ENCODE data around the gene ELMO2.

ELMO2 gene

DNA sequence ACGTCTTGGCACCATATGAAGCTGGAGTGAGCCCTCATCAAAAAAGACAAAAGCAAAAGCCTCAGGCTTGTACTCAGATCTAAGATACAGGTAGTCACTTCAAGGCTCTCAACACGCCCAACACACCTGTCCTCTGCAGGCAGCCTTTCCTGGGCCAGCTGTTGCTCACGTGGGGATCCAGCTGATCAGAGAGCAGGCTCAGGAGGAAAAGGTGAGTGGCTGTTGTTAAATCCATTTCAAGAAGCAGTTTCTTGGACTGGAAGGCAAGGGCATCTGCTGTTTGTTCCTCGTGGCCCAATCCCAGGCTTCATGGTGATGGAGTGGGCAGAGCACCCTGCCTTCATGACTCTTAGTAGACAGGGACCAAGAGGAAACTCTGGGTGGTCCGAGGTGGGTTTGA lies 39.6 kb downstream of the ELMO2 start:
- Mint-ChIP-seq H3K27ac (no peak overlapping the region), H3K9me3 (no peaks in the 10 kb centered on the region), H3K4me1 (ENCODE audit: low read depth) (peaks cover 46% of the 10 kb centered on the region), H3K36me3 (ENCODE audit: low read depth) (peaks cover 56% of the 10 kb centered on the region), H3K4me3 (no peak overlapping the region), H3K27me3 (ENCODE audit: low read depth) (no peaks in the 10 kb centered on the region)

DNA sequence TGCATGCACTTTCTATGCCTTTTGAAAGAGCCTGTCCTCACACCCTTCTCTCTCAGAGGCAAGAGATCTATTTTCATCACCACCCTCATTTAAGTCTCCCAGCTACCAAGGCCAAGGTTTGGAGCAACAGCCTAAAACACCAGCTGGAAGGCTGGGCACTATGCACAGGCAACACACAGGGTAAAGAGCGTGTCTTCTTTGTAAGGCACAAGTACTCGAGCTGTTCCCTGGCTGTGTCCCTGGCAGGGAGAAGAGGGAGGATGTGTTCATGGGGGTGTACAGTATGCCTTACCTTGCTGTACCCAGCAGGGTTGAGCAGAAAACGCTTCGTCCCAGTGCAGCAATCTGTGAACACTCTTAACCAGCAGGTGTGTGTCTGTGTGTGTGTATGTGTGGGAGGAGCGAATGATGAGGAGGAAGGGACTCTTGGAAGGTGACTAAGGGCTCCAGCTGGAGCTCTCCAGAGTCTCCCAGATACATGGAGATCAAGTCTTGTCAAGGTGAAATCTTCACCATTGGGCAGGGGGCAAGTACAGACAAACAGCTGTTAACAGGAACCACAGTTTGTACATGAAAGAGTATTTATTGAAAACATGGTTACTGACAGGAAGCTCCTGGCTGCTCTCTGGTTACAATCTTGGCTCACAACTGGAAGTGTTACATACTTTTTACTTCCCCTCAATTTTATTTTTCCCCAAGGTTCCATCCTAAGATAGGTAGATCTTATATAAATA lies 40.8 kb downstream of the ELMO2 start:
- H3K36me3 Mint-ChIP-seq (ENCODE audit: low read depth) = peaks cover 52% of the 10 kb centered on the region
- H3K4me3 Mint-ChIP-seq = peak overlapping the region; percentile 29
- H3K4me1 Mint-ChIP-seq (ENCODE audit: low read depth) = peaks cover 56% of the 10 kb centered on the region
- H3K9me3 Mint-ChIP-seq = no peaks in the 10 kb centered on the region
- peak overlapping the region; percentile 79 for H3K27ac Mint-ChIP-seq
- H3K27me3 Mint-ChIP-seq (ENCODE audit: low read depth) = no peaks in the 10 kb centered on the region

DNA sequence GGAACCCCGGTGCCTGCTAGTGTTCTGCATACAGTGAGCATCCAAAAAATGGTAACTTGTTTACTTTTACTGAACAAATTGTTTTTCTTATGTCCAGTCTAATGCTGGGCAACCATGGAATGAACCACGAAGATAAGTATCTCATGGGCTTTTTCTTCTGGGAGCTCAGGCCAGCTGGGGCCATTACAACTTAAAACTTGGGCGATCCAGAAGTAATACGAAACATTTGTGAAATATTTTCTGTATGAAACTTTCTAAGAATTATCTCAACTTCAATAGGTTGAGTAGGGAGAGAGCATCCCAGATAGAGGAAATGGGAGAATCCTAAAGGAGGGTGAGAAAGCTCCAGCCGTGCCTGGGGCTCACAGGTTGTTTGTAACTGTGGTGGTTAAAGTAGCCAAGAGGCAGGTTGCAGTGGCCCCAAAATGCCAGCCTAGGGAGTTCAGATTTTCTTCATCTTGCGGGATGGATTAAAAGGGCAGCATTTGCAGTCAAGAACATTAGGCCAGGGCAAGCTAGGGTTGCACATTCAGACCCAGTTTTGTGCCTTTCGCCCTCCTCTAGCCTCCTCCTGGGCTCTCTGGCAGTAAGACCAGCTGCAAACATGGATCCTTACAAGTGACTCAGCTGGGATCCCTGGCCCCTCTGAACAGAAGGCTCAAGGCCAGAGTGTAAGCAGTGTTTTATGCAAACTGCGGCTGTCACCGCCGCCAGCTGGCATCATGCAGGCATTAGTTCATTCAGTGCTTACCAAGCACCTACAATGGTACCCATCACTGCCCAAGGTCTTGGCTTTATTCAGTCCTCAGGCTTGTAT lies 41.5 kb downstream of the ELMO2 start:
- H3K9me3 Mint-ChIP-seq = no peaks in the 10 kb centered on the region
- H3K4me3 Mint-ChIP-seq = peak overlapping the region; percentile 83
- peaks cover 45% of the 10 kb centered on the region for H3K36me3 Mint-ChIP-seq (ENCODE audit: low read depth)
- H3K4me1 Mint-ChIP-seq (ENCODE audit: low read depth) = peaks cover 56% of the 10 kb centered on the region
- no peaks in the 10 kb centered on the region for H3K27me3 Mint-ChIP-seq (ENCODE audit: low read depth)
- H3K27ac Mint-ChIP-seq = peak overlapping the region; percentile 79

GRCh38 chr20:46363874-46364669 lies 42.3 kb downstream of the ELMO2 start:
- Mint-ChIP-seq H3K27ac (peak overlapping the region; percentile 83), H3K9me3 (no peaks in the 10 kb centered on the region), H3K4me1 (ENCODE audit: low read depth) (peaks cover 60% of the 10 kb centered on the region), H3K4me3 (peak overlapping the region; percentile 83), H3K36me3 (ENCODE audit: low read depth) (peaks cover 38% of the 10 kb centered on the region), H3K27me3 (ENCODE audit: low read depth) (no peaks in the 10 kb centered on the region)

DNA sequence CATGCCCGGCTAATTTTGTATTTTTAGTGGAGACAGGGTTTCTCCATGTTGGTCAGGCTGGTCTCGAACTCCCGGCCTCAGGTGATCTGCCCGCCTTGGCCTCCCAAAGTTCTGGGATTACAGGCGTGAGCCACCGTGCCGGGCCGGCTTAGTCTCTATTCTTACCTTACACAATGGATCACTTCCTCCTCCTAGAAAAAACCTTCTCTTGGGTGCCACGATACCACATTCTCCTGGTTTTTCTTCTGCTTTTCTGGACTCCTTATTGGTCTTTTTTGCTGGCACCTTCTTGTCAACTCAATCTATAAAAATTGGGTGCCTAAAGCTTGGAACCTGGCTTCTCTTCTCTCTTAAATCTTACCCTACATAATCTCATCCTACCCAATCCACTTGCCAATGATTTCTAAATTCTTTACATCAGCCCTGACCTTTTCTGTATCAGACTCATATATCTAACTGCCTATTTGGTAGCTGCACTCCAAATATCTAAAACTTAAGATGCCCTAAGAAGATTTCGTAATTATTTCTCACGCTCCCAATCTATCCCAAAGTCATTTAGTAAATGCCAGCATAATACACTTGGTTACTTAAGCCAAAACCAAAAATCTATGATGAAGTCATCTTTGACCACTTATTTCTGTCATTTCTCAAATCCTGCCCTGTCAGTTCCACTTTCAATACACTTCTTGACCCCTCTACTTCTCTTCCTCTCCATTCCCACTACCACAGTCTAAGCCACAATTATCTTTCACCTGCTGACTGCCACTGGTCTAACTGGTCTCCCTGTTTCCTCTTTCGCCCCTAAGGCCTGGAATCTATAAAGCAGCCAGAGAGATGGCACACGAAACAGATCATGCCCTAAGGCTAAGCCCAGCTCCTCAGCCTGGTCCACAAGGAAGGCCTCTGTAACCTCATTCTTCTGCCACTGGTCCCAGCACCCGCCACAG lies 43.2 kb downstream of the ELMO2 start:
- no peaks in the 10 kb centered on the region for H3K27me3 Mint-ChIP-seq (ENCODE audit: low read depth)
- peak overlapping the region; percentile 83 for H3K4me3 Mint-ChIP-seq
- peaks cover 54% of the 10 kb centered on the region for H3K4me1 Mint-ChIP-seq (ENCODE audit: low read depth)
- peak overlapping the region; percentile 83 for H3K27ac Mint-ChIP-seq
- no peaks in the 10 kb centered on the region for H3K9me3 Mint-ChIP-seq
- H3K36me3 Mint-ChIP-seq (ENCODE audit: low read depth) = peaks cover 31% of the 10 kb centered on the region

GRCh38 chr20:46361811-46362210 lies 44.6 kb downstream of the ELMO2 start:
- Mint-ChIP-seq H3K36me3 (ENCODE audit: low read depth) (peaks cover 24% of the 10 kb centered on the region), H3K27ac (peak overlapping the region; percentile 65), H3K4me1 (ENCODE audit: low read depth) (peaks cover 51% of the 10 kb centered on the region), H3K9me3 (no peaks in the 10 kb centered on the region), H3K4me3 (peak overlapping the region; percentile 32), H3K27me3 (ENCODE audit: low read depth) (no peaks in the 10 kb centered on the region)

- Mint-ChIP-seq H3K36me3 (ENCODE audit: low read depth) (peaks cover 23% of the 10 kb centered on the region), H3K27ac (peak overlapping the region; percentile 65), H3K4me1 (ENCODE audit: low read depth) (peaks cover 50% of the 10 kb centered on the region), H3K4me3 (peak overlapping the region; percentile 32), H3K27me3 (ENCODE audit: low read depth) (no peaks in the 10 kb centered on the region), H3K9me3 (no peaks in the 10 kb centered on the region)
Measured at GRCh38 chr20:46361381-46361780, 45.0 kb downstream of the ELMO2 start.

DNA sequence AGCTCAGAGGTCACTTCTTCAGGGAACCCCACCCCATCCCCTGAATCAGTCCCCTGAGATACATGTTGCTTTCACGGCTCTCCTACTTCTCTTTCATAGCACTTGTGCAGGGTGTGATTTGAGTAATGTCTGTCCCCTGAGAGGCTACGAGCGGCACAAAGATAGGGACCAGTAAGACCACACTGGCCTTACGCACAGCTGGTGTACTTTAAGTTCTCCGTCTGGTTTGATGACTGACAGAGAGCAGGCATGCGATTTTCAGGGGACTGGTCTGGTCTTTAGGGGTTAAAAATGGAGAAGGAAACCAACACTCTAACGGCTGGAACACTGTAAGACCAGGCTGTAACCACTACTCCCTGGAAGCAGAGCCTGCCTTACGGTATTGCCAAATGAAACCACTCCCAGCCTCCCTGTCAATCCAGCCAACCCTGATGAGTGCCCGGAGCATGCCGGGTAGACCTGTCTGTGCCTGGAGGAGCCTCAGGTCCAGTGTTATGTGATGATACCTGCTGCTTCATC lies 47.1 kb downstream of the ELMO2 start:
- Mint-ChIP-seq H3K4me3 (no peak overlapping the region), H3K27ac (no peak overlapping the region), H3K9me3 (no peaks in the 10 kb centered on the region), H3K4me1 (ENCODE audit: low read depth) (peaks cover 31% of the 10 kb centered on the region), H3K36me3 (ENCODE audit: low read depth) (peaks cover 18% of the 10 kb centered on the region), H3K27me3 (ENCODE audit: low read depth) (no peaks in the 10 kb centered on the region)

DNA sequence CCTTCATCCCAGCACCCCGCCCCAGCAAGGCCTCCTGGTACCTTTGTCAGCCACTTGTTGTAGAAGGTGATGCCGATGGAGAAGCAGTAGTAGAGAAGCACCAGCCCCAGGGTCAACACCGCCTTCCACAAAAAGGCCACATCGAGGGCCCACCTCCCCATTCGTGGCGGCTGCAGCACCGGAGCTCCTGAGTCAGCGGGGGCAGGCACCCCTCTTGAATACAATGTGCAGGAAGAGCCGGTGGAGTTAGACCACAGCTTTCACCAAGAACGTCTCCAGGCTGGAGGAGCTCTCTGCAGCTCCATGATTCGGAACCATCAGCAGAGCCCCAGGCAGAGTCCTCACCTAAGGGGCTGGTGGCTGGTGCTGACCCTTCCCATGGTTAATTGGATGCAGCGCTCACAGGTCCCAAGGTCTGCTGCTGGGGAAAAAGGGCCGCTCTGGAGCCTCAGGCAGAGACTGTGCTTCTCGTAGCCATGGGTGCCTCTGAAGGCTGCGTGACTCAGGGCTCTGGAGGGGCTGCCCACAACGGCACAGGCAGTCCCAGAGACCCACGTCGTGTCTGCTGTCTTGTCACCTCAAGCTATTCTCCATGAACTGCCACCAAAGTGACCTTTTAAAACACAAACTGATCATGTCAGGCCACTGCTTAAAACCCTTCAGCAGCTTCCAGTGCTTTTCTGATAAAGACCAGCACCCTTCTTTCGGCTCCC lies 47.9 kb downstream of the ELMO2 start:
- H3K36me3 Mint-ChIP-seq (ENCODE audit: low read depth) = peaks cover 18% of the 10 kb centered on the region
- no peaks in the 10 kb centered on the region for H3K9me3 Mint-ChIP-seq
- H3K27ac Mint-ChIP-seq = no peak overlapping the region
- H3K27me3 Mint-ChIP-seq (ENCODE audit: low read depth) = no peaks in the 10 kb centered on the region
- H3K4me3 Mint-ChIP-seq = no peak overlapping the region
- peaks cover 26% of the 10 kb centered on the region for H3K4me1 Mint-ChIP-seq (ENCODE audit: low read depth)

DNA sequence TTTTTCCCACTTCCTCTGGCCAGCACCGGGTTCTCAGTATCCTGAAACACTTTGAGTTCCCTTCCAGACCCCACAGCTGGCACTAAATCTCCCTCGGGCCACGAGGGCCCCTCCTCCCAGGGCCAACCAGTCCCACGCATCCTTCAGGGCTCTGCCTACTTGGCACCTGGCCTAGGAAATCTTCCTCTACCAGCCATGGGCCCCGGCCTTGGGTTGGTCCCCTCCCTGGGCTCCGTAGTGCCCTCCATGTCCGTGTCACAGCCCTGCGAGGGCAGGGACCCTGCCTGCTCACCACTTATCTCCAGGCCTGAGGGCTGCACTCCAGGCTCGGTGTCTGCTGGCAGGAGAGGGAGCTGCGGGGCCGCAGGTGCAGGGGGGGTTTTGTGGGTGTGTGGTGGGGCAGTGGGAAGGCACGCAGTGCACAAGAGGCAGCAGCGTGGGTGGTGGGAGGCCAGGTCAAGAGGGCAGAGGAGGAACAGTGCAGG lies 49.3 kb downstream of the ELMO2 start:
- Mint-ChIP-seq H3K4me1 (ENCODE audit: low read depth) (peaks cover 20% of the 10 kb centered on the region), H3K4me3 (no peak overlapping the region), H3K27me3 (ENCODE audit: low read depth) (no peaks in the 10 kb centered on the region)

DNA sequence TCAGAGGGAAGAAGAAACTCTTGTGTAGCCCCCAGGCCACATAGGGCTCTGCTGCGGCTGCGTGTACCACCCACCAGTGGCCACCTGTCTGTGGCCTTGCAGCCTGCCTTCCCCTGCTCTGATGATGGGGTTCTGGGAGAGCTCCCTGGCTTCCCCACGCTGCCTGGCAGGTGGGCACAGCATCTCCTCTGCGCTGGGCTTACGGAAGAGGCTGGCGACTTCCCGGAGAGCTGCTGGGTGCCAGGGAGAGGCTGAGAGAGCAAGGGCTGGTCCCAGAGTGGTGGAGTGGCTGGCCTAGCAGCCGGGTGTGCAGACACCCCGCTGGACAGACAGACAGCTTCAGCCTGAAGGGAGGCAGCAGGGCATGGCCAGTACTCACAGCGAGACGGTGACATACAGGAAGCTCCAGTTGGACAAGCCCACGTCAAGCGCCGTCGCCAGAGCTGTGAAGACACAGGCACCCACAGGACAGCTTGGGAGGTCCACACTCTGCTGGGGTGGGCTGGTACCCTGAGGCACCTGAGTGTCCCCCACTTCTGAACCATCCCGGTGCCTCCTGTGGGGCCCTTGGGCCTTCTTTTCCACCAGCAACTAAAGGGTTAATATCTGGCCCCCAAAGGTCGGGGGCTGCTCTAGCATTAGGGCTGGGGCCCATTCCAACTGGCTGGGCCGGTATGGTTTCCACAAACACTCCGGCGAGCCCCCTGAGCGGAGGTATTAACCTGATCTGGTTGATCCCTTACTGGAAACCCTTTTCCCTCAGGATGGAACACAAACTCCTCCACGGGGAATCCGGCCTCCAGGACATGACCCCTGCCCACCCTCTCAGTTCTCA lies 50.0 kb downstream of the ELMO2 start:
- Mint-ChIP-seq H3K27ac (no peak overlapping the region), H3K4me3 (no peak overlapping the region), H3K9me3 (no peaks in the 10 kb centered on the region), H3K27me3 (ENCODE audit: low read depth) (no peaks in the 10 kb centered on the region), H3K36me3 (ENCODE audit: low read depth) (peaks cover 22% of the 10 kb centered on the region), H3K4me1 (ENCODE audit: low read depth) (peaks cover 13% of the 10 kb centered on the region)

More for the DNA sequence above, 49.3 kb downstream of the ELMO2 start:
- Mint-ChIP-seq H3K9me3 (no peaks in the 10 kb centered on the region), H3K36me3 (ENCODE audit: low read depth) (peaks cover 20% of the 10 kb centered on the region), H3K27ac (no peak overlapping the region)

- Mint-ChIP-seq H3K27me3 (ENCODE audit: low read depth) (no peaks in the 10 kb centered on the region), H3K4me1 (ENCODE audit: low read depth) (peaks cover 10% of the 10 kb centered on the region), H3K4me3 (no peak overlapping the region)
Measured at GRCh38 chr20:46355778-46356177, 50.6 kb downstream of the ELMO2 start.

More at GRCh38 chr20:46355778-46356177, 50.6 kb downstream of the ELMO2 start:
- peaks cover 19% of the 10 kb centered on the region for H3K36me3 Mint-ChIP-seq (ENCODE audit: low read depth)
- no peaks in the 10 kb centered on the region for H3K9me3 Mint-ChIP-seq
- no peak overlapping the region for H3K27ac Mint-ChIP-seq

All from T-helper 1 cell treated with Interleukin-12 subunit alpha and Interleukin-12 subunit beta and Interleukin-4 antibody, amounts not matched to agents 30 μg/mL and 1 μg/mL, for 36 hours (primary cell).